Activated B cell treated with CpG ODN at 0.5 μM for 24 hours (primary cell): ENCODE measurements around the gene ATE1. TPM values are rescaled to one million over a fixed set of nuclear protein-coding genes. Genes with fewer than 3 reads are reported as not detected.

ENCODE experiments used
- ATAC-seq: fragments of 200-7000 bp; cut with Tn5 transposase; one replicate; pipeline ENCODE4 v1.10.0; 2021; ENCODE audit warnings: low read depth, mild to moderate bottlenecking, moderate library complexity
- CTCF ChIA-PET: fragments of 350-600 bp; sonication (Branson Sonifier 250); formaldehyde crosslinking; loops from one replicate; lab custom pipeline; 2021; ENCODE audit warnings: antibody characterized with exemption; lab: Charles Lee
- POLR2A ChIA-PET: fragments of 350-600 bp; sonication (Branson Sonifier 250); formaldehyde crosslinking; loops from one replicate; lab custom pipeline; 2021; ENCODE audit warnings: antibody characterized with exemption; lab: Charles Lee
- DNase-seq: peaks from one replicate; pipeline ENCODE4 v3.0.0; 2022
- H3K27ac Mint-ChIP-seq: one replicate; pipeline ENCODE4 v1.8.0; 2020; ENCODE audit warnings: mixed read lengths
- H3K27me3 Mint-ChIP-seq: one replicate; pipeline ENCODE4 v1.8.0; 2021; ENCODE audit warnings: mixed read lengths
- H3K36me3 Mint-ChIP-seq: one replicate; pipeline ENCODE4 v1.8.0; 2021; ENCODE audit warnings: low read depth, mixed read lengths
- H3K4me1 Mint-ChIP-seq: one replicate; pipeline ENCODE4 v1.8.0; 2021; ENCODE audit warnings: mixed read lengths
- H3K4me3 Mint-ChIP-seq: one replicate; pipeline ENCODE4 v1.8.0; 2020; ENCODE audit warnings: mild to moderate bottlenecking, mixed read lengths
- H3K9me3 Mint-ChIP-seq: one replicate; pipeline ENCODE4 v1.8.0; 2020; ENCODE audit warnings: mixed read lengths
- intact Hi-C: fragments of 100-400 bp; cut with micrococcal nuclease; formaldehyde crosslinking; loops from one replicate; pipeline ENCODE4 v1.15.1; 2024
- total RNA-seq: library from RNA; stranded (reverse); gene quantifications from 2 replicates; pipeline ENCODE4 v1.2.3, GENCODE V29; 2022
- TF ChIP-seq, protein P1 (sequence below): fragments of 200-600 bp; IDR thresholded peaks from one replicate; pipeline ENCODE4 v1.8.0; 2022; ENCODE audit warnings: antibody characterized with exemption, mild to moderate bottlenecking

The ATE1 gene
- total RNA-seq, 1 donor from 2014 or later = 31.0 TPM

DNA sequence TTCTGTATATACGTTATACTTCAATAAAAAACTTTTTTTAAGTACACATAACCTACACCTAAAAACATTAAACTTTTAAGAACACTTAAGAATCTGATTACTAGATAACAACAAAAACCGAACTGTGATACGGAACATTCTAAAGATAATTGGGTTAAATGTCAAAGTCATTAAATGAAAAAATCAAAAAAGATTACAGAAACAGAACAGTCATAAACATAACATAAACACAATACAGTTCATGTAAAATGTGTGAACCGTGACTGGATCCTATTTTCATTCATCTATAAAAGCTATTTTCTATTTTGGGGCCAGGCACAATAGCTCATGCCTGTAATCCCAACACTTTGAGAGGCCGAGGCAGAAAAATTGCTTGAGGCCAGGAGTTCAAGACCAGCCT, 38.6 kb downstream of the ATE1 start:
- intact Hi-C loops = no loop called here
- Mint-ChIP-seq H3K9me3 (no peaks in the 10 kb centered on the region), H3K27ac (no peak overlapping the region), H3K27me3 (no peaks in the 10 kb centered on the region), H3K36me3 (peaks cover 27% of the 10 kb centered on the region), H3K4me1 (no peaks in the 10 kb centered on the region), H3K4me3 (no peak overlapping the region)
- no peak for DNase-seq
- TF ChIP-seq, protein P1, sequence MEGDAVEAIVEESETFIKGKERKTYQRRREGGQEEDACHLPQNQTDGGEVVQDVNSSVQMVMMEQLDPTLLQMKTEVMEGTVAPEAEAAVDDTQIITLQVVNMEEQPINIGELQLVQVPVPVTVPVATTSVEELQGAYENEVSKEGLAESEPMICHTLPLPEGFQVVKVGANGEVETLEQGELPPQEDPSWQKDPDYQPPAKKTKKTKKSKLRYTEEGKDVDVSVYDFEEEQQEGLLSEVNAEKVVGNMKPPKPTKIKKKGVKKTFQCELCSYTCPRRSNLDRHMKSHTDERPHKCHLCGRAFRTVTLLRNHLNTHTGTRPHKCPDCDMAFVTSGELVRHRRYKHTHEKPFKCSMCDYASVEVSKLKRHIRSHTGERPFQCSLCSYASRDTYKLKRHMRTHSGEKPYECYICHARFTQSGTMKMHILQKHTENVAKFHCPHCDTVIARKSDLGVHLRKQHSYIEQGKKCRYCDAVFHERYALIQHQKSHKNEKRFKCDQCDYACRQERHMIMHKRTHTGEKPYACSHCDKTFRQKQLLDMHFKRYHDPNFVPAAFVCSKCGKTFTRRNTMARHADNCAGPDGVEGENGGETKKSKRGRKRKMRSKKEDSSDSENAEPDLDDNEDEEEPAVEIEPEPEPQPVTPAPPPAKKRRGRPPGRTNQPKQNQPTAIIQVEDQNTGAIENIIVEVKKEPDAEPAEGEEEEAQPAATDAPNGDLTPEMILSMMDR = no peak
- POLR2A ChIA-PET = no interaction called here
- CTCF ChIA-PET = interaction anchor here (1.6 kb wide), 1 partner anchor 25 kb away, joined by 4 read pairs; no protein-coding TSS in a partner anchor
- no peak for ATAC-seq

DNA sequence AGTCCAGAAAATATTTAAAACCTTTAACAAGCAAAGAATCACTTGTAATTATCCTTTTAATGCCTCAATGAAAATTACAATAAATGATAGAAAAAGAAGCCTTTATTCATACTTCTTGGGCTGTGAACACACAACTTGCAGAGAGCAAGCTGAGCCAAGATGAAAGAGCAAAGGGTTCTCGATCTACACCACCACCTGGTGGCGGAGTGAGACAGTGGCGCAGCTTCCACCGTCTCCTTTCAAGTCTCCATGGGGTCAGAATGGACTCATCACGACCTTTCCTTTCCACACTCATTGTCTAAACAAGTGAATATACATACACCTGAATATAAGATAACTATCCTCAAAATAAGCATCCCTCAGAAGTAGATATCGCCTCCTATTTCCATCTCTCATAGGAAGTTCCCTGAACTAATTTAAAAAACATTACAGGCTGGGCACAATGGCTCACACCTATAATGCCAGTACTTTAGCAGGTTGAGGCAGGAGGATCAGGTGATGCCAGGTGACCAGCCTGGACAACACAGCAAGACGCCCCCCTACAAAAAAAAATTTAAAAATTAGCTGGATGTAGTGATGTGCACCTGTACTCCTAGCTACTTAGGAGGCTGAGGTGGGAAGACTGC, 40.7 kb downstream of the ATE1 start:
- no peaks in the 10 kb centered on the region for H3K9me3 Mint-ChIP-seq
- ChIA-PET POLR2A (interaction anchor here (0.6 kb wide), 1 partner anchor 15 kb away, joined by 4 read pairs; no protein-coding TSS in a partner anchor), CTCF (interaction anchor here (0.9 to 1.0 kb wide), 2 partner anchors 10 to 13 kb away, joined by 3 to 5 read pairs; no protein-coding TSS in a partner anchor)
- H3K36me3 Mint-ChIP-seq = peaks cover 29% of the 10 kb centered on the region
- H3K27me3 Mint-ChIP-seq = no peaks in the 10 kb centered on the region
- H3K4me3 Mint-ChIP-seq = no peak overlapping the region
- no peaks in the 10 kb centered on the region for H3K4me1 Mint-ChIP-seq
- TF ChIP-seq, protein P1 = peak; percentile 48
- no peak overlapping the region for H3K27ac Mint-ChIP-seq
- no peak for DNase-seq
- intact Hi-C loops = loop anchor here (1.0 kb wide), 1 partner anchor 944 kb away; no protein-coding TSS in a partner anchor
- peak; percentile 37 for ATAC-seq

DNA sequence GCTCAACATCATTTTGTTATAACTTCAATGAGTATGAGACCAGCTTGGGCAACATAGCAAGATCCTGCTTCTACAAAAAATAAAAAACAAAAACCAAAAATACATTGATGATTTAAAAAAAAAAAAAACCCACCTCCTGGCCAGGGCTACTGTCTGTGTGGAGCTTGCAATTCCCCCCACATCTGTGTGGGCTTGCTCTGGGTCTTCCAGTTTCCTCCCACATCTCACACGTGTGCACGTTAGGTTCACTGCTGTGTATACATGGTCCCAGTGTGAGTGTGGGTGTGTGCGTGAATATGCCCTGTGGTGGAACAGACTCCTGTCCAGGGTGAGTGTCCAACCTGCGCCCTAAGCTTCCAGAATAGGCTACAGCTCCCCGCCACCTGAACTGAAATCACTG, 41.6 kb downstream of the ATE1 start:
- no peak for DNase-seq
- ChIA-PET POLR2A (interaction anchor here (0.7 kb wide), 1 partner anchor 10 kb away, joined by 4 read pairs; no protein-coding TSS in a partner anchor), CTCF (no interaction called here)
- H3K4me3 Mint-ChIP-seq = no peak overlapping the region
- no peak overlapping the region for H3K27ac Mint-ChIP-seq
- intact Hi-C loops = no loop called here
- H3K27me3 Mint-ChIP-seq = no peaks in the 10 kb centered on the region
- H3K9me3 Mint-ChIP-seq = no peaks in the 10 kb centered on the region
- TF ChIP-seq, protein P1 = no peak
- H3K36me3 Mint-ChIP-seq = peaks cover 27% of the 10 kb centered on the region
- no peak for ATAC-seq
- H3K4me1 Mint-ChIP-seq = no peaks in the 10 kb centered on the region

DNA sequence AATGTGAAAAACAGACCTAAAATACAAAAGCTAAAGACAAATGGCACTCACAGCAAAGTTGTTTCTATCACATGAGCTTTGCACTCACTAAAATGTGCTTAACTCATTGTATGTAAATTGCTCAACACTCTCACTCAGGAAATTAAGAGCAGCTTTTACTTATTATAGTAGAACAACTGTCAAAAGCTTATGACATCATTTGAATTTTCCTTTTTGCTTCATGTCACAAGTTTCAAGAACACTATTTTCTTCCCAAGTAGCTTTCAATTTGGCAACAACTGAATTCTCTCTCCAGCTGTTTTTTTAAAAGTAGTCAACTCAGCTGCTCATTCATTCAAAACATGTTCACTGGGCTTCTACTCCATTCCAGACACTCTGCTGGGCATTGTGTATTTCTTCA, 46.9 kb downstream of the ATE1 start:
- CTCF ChIA-PET = interaction anchor here (1.4 kb wide), 1 partner anchor 20 kb away, joined by 5 read pairs; no protein-coding TSS in a partner anchor
- intact Hi-C loops = no loop called here
- DNase-seq = no peak
- Mint-ChIP-seq H3K4me1 (no peaks in the 10 kb centered on the region), H3K9me3 (no peaks in the 10 kb centered on the region), H3K4me3 (no peak overlapping the region), H3K36me3 (peaks cover 32% of the 10 kb centered on the region), H3K27ac (no peak overlapping the region), H3K27me3 (no peaks in the 10 kb centered on the region)
- POLR2A ChIA-PET = no interaction called here
- no peak for ATAC-seq
- TF ChIP-seq, protein P1 = no peak

DNA sequence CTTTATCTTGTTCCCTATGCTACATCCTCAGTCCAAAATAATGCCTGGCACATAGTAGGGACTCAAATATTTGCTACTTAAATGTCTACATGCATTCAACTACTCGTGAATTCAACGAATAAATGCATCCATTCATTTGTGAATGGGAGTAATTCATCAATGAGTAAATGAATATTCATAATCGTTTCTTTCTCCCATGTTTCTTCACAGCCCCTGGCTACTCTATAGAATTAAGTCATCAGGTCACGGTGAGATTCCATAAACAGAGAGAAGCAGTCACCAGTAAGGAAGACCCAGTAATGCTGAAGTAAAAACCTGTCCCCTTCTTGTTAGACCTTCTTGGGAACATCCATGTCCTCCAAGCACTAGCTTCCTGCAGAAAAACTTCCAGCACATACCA, 48.4 kb downstream of the ATE1 start:
- CTCF ChIA-PET = no interaction called here
- POLR2A ChIA-PET = no interaction called here
- ATAC-seq (no peak), DNase-seq (no peak)
- Mint-ChIP-seq H3K4me3 (no peak overlapping the region), H3K27me3 (no peaks in the 10 kb centered on the region), H3K9me3 (no peaks in the 10 kb centered on the region), H3K4me1 (no peaks in the 10 kb centered on the region), H3K27ac (no peak overlapping the region), H3K36me3 (peaks cover 33% of the 10 kb centered on the region)
- TF ChIP-seq, protein P1 = no peak
- intact Hi-C loops = no loop called here
